ENCODE results near the gene CAMK2A. TPM values are rescaled to one million over a fixed set of nuclear protein-coding genes. Genes with fewer than 3 reads are reported as not detected.
A peak's percentile ranks its signal among the peaks of the same experiment; 100 is the strongest.

The CAMK2A gene
- total RNA-seq, 1 donor from 2014 or later: not detected

- H3K9me3 Mint-ChIP-seq (ENCODE audit: low read depth): no peaks in the 10 kb centered on the region
- peak; percentile 75 for DNase-seq (ENCODE audit: low spot score)
- peaks cover 22% of the 10 kb centered on the region for H3K4me1 Mint-ChIP-seq (ENCODE audit: low read depth)
- no peak overlapping the region for H3K4me3 Mint-ChIP-seq (ENCODE audit: unreplicated experiment)
- TF ChIP-seq, protein P1, sequence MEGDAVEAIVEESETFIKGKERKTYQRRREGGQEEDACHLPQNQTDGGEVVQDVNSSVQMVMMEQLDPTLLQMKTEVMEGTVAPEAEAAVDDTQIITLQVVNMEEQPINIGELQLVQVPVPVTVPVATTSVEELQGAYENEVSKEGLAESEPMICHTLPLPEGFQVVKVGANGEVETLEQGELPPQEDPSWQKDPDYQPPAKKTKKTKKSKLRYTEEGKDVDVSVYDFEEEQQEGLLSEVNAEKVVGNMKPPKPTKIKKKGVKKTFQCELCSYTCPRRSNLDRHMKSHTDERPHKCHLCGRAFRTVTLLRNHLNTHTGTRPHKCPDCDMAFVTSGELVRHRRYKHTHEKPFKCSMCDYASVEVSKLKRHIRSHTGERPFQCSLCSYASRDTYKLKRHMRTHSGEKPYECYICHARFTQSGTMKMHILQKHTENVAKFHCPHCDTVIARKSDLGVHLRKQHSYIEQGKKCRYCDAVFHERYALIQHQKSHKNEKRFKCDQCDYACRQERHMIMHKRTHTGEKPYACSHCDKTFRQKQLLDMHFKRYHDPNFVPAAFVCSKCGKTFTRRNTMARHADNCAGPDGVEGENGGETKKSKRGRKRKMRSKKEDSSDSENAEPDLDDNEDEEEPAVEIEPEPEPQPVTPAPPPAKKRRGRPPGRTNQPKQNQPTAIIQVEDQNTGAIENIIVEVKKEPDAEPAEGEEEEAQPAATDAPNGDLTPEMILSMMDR (IDR thresholded peaks at IDR 0.05): no peak
- no peaks in the 10 kb centered on the region for H3K27me3 Mint-ChIP-seq (ENCODE audit: low read depth)
- no peak overlapping the region for H3K27ac Mint-ChIP-seq (ENCODE audit: unreplicated experiment)
- no peaks in the 10 kb centered on the region for H3K36me3 Mint-ChIP-seq (ENCODE audit: low read depth)
Observed at GRCh38 chr5:150295741-150296486, 6.3 kb upstream of the CAMK2A start.

GRCh38 chr5:150295172-150295634 lies 5.6 kb upstream of the CAMK2A start:
- no peaks in the 10 kb centered on the region for H3K36me3 Mint-ChIP-seq (ENCODE audit: low read depth)
- peak overlapping the region; percentile 74 for H3K27ac Mint-ChIP-seq (ENCODE audit: unreplicated experiment)
- H3K9me3 Mint-ChIP-seq (ENCODE audit: low read depth): no peaks in the 10 kb centered on the region
- H3K4me3 Mint-ChIP-seq (ENCODE audit: unreplicated experiment): no peak overlapping the region
- TF ChIP-seq, protein P1 (IDR thresholded peaks at IDR 0.05): no peak
- DNase-seq (ENCODE audit: low spot score): peak; percentile 87
- H3K27me3 Mint-ChIP-seq (ENCODE audit: low read depth): no peaks in the 10 kb centered on the region
- peaks cover 19% of the 10 kb centered on the region for H3K4me1 Mint-ChIP-seq (ENCODE audit: low read depth)

- TF ChIP-seq, protein P1 (IDR thresholded peaks at IDR 0.05): no peak
- Mint-ChIP-seq H3K4me1 (ENCODE audit: low read depth) (peaks cover 19% of the 10 kb centered on the region), H3K27me3 (ENCODE audit: low read depth) (no peaks in the 10 kb centered on the region), H3K27ac (ENCODE audit: unreplicated experiment) (no peak overlapping the region), H3K36me3 (ENCODE audit: low read depth) (no peaks in the 10 kb centered on the region), H3K4me3 (ENCODE audit: unreplicated experiment) (no peak overlapping the region), H3K9me3 (ENCODE audit: low read depth) (no peaks in the 10 kb centered on the region)
- peak; percentile 67 for DNase-seq (ENCODE audit: low spot score)
Observed at GRCh38 chr5:150294551-150295071, 5.0 kb upstream of the CAMK2A start.

DNA sequence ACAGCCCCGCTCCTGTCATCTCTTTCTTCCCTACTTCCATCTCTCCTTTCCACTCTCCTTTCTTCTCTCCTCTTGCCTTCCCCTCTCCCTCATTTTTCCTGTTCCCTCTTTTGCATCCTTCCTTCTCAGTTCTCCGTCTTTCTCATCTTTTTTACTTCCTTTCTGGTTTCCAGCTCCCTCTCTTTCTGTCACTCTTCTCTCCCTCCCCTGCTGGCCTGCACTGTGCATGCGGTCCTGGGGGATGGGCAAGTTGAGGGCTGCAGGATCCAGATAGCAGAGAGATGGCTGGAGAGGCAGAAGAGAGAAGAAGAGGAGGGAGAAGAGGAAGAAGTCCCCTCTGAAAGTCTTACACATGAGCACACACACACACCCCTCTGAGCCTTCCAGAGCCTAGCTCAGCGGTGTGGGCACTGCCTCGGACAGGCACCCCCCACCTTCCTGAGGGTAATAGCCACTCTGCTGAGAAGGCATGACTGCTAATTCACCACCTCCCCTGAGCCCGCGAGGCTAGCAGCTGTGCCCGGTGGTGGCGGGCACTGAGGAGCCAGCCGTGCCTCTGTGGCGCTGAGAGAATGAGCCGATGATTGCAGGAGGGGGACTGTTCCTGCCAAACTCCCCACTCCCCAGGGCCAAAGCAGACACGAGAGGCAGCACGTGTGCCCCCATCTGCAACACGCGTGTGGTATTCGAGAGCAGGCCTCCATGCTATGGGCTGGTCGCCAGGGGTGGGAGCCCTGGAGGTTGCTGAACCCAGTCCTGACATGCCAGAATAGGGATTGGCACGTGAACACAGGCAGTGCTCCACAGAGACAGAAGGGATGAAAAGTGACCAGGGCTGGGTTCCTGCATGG lies 3.7 kb upstream of the CAMK2A start:
- Mint-ChIP-seq H3K4me1 (ENCODE audit: low read depth) (peaks cover 15% of the 10 kb centered on the region), H3K36me3 (ENCODE audit: low read depth) (no peaks in the 10 kb centered on the region), H3K4me3 (ENCODE audit: unreplicated experiment) (no peak overlapping the region), H3K27me3 (ENCODE audit: low read depth) (no peaks in the 10 kb centered on the region), H3K9me3 (ENCODE audit: low read depth) (no peaks in the 10 kb centered on the region), H3K27ac (ENCODE audit: unreplicated experiment) (no peak overlapping the region)
- peak; percentile 61 for DNase-seq (ENCODE audit: low spot score)
- TF ChIP-seq, protein P1 (IDR thresholded peaks at IDR 0.05): no peak

Data from chondrocyte (in vitro differentiated cells).